Astrocyte (in vitro differentiated cells and primary cell): ENCODE data around the gene TANGO6. TPM values are rescaled to one million over a fixed set of nuclear protein-coding genes. Genes with fewer than 3 reads are reported as not detected.

ENCODE experiments used
- DNase-seq: peaks from one replicate; pipeline ENCODE4 v3.0.0-alpha.2; 2010; ENCODE audit warnings: low read depth
- FAIRE-seq: peaks from 2 replicates; lab custom pipeline; 2011; peaks lifted over from hg19 to GRCh38; lab: Jason Lieb, UNC
- H2AFZ ChIP-seq: 2 replicates; pipeline ENCODE4 v1.6.0; 2012; ENCODE audit warnings: low read depth, low read length, inconsistent platforms
- H3K27ac ChIP-seq: 2 replicates; pipeline ENCODE4 v1.5.1; 2011; ENCODE audit warnings: low read depth, low read length, inconsistent platforms
- H3K27me3 ChIP-seq: 2 replicates; pipeline ENCODE4 v1.6.0; 2011; ENCODE audit warnings: low read length, inconsistent platforms; ENCODE audit not compliant: insufficient read depth
- H3K36me3 ChIP-seq: 2 replicates; pipeline ENCODE4 v1.5.1; 2011; ENCODE audit warnings: low read length, inconsistent platforms; ENCODE audit not compliant: insufficient read depth
- H3K4me1 ChIP-seq: 2 replicates; pipeline ENCODE4 v1.5.1; 2011; ENCODE audit warnings: low read length, inconsistent platforms; ENCODE audit not compliant: insufficient read depth
- H3K4me2 ChIP-seq: 2 replicates; pipeline ENCODE4 v1.6.0; 2012; ENCODE audit warnings: low read length, inconsistent platforms
- H3K4me3 ChIP-seq: 2 replicates; pipeline ENCODE4 v1.5.1; 2011; ENCODE audit warnings: low read depth, mild to moderate bottlenecking, low read length, inconsistent platforms; ENCODE audit not compliant: insufficient read depth
- H3K79me2 ChIP-seq: 2 replicates; pipeline ENCODE4 v1.6.0; 2012; ENCODE audit warnings: mild to moderate bottlenecking, low read length, inconsistent platforms; ENCODE audit not compliant: insufficient read depth
- H3K9ac ChIP-seq: 2 replicates; pipeline ENCODE4 v1.6.0; 2012; ENCODE audit warnings: mild to moderate bottlenecking, low read length, inconsistent platforms
- H3K9me3 ChIP-seq: 2 replicates; pipeline ENCODE4 v1.5.1; 2012; ENCODE audit warnings: low read depth, mild to moderate bottlenecking, low read length, inconsistent platforms; ENCODE audit not compliant: insufficient read depth
- H4K20me1 ChIP-seq: 2 replicates; pipeline ENCODE4 v1.6.0; 2012; ENCODE audit warnings: low read length, inconsistent platforms; ENCODE audit not compliant: insufficient read depth
- H3K27ac Mint-ChIP-seq: one replicate; pipeline ENCODE4 v1.8.0; 2021; ENCODE audit warnings: mild to moderate bottlenecking, mixed read lengths; ENCODE audit not compliant: unreplicated experiment
- H3K27me3 Mint-ChIP-seq: one replicate; pipeline ENCODE4 v1.8.0; 2021; ENCODE audit warnings: low read depth, mixed read lengths; ENCODE audit not compliant: unreplicated experiment
- H3K36me3 Mint-ChIP-seq: one replicate; pipeline ENCODE4 v1.8.0; 2021; ENCODE audit warnings: low read depth, mixed read lengths; ENCODE audit not compliant: unreplicated experiment
- H3K4me1 Mint-ChIP-seq: one replicate; pipeline ENCODE4 v1.8.0; 2021; ENCODE audit warnings: low read depth, mixed read lengths; ENCODE audit not compliant: unreplicated experiment
- H3K4me3 Mint-ChIP-seq: one replicate; pipeline ENCODE4 v1.8.0; 2021; ENCODE audit warnings: mild to moderate bottlenecking, moderate library complexity, mixed read lengths; ENCODE audit not compliant: unreplicated experiment
- H3K9me3 Mint-ChIP-seq: one replicate; pipeline ENCODE4 v1.8.0; 2021; ENCODE audit warnings: mild to moderate bottlenecking, mixed read lengths; ENCODE audit not compliant: unreplicated experiment
- EZH2 ChIP-seq: IDR thresholded peaks from 2 replicates; pipeline ENCODE4 v1.6.1; 2012; ENCODE audit warnings: mild to moderate bottlenecking, low read length, inconsistent platforms; ENCODE audit not compliant: insufficient read depth
- total RNA-seq: library from RNA; stranded (reverse); gene quantifications from 2 replicates; pipeline ENCODE4 v1.2.1, GENCODE V29; 2021
- TF ChIP-seq, protein P1 (sequence below): IDR thresholded peaks from 2 replicates; pipeline ENCODE4 v1.5.1; 2011; ENCODE audit warnings: low read depth, mild to moderate bottlenecking, inconsistent platforms, low read length, moderate library complexity; ENCODE audit not compliant: insufficient read depth

The TANGO6 gene
- total RNA-seq, 1 donor from 2014 or later, result 15.8 TPM

DNA sequence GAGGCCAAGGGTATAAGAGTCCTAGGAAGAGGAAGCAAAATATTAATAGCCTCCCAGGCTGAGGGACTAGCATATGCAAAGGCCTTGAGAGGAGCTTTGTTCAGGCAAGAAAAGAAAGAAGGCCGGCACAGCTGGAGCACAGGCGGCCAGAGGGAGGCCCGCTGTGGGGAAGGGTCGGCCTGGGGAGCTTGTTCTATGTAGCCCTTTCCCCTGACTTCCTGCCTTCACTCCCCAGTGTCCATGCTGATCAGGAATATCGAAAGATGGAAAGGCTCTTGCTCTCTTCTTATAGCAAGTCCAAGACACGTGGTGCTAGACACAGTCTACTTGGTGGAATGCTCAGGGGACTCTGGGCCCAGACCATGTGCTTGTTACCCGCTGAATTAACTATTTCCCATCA lies 234.7 kb downstream of the TANGO6 start:
- no peak overlapping the region for H3K4me3 Mint-ChIP-seq
- TF ChIP-seq, protein P1, sequence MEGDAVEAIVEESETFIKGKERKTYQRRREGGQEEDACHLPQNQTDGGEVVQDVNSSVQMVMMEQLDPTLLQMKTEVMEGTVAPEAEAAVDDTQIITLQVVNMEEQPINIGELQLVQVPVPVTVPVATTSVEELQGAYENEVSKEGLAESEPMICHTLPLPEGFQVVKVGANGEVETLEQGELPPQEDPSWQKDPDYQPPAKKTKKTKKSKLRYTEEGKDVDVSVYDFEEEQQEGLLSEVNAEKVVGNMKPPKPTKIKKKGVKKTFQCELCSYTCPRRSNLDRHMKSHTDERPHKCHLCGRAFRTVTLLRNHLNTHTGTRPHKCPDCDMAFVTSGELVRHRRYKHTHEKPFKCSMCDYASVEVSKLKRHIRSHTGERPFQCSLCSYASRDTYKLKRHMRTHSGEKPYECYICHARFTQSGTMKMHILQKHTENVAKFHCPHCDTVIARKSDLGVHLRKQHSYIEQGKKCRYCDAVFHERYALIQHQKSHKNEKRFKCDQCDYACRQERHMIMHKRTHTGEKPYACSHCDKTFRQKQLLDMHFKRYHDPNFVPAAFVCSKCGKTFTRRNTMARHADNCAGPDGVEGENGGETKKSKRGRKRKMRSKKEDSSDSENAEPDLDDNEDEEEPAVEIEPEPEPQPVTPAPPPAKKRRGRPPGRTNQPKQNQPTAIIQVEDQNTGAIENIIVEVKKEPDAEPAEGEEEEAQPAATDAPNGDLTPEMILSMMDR, result no peak
- no peak for TF ChIP-seq EZH2
- H3K36me3 Mint-ChIP-seq, result no peaks in the 10 kb centered on the region
- Histone ChIP-seq H3K4me1 (peaks cover 10% of the 10 kb centered on the region), H3K27me3 (no peaks in the 10 kb centered on the region), H3K79me2 (no peaks in the 10 kb centered on the region), H3K9ac (no peak overlapping the region), H4K20me1 (no peaks in the 10 kb centered on the region), H2AFZ (no peak overlapping the region), H3K4me2 (no peak overlapping the region), H3K9me3 (no peaks in the 10 kb centered on the region), H3K4me3 (no peak overlapping the region), H3K36me3 (no peaks in the 10 kb centered on the region), H3K27ac (no peak overlapping the region)
- H3K4me1 Mint-ChIP-seq, result peaks cover 3% of the 10 kb centered on the region
- H3K27ac Mint-ChIP-seq, result no peak overlapping the region
- no peak for DNase-seq
- peaks cover 1% of the 10 kb centered on the region for H3K9me3 Mint-ChIP-seq
- H3K27me3 Mint-ChIP-seq, result no peaks in the 10 kb centered on the region
- FAIRE-seq, result no peak

DNA sequence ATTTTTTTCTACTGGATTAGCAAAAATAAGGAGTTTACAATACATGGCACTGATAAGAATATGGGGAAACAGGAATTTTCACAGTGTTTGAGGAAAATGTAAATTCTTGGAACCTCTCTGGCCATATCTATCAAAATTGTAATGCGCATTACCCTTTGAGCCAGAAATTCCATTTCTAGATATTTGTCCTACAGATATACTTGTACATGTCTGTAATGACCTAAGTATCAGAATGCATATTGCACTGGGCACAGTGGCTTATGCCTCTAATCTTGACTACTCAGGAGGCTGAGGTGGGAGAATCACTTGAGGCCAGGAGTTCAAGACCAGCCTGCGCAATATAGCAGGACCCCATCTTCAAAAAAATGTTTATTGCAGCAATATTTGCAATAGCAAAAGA lies 236.4 kb downstream of the TANGO6 start:
- H3K4me3 ChIP-seq, result no peak overlapping the region
- H3K27ac Mint-ChIP-seq, result no peak overlapping the region
- no peaks in the 10 kb centered on the region for H3K79me2 ChIP-seq
- no peaks in the 10 kb centered on the region for H3K27me3 Mint-ChIP-seq
- H3K4me3 Mint-ChIP-seq, result no peak overlapping the region
- H2AFZ ChIP-seq, result no peak overlapping the region
- no peak overlapping the region for H3K27ac ChIP-seq
- no peaks in the 10 kb centered on the region for H3K36me3 Mint-ChIP-seq
- no peak overlapping the region for H3K4me2 ChIP-seq
- H3K4me1 ChIP-seq, result peaks cover 8% of the 10 kb centered on the region
- no peaks in the 10 kb centered on the region for H3K9me3 ChIP-seq
- H3K27me3 ChIP-seq, result no peaks in the 10 kb centered on the region
- no peak overlapping the region for H3K9ac ChIP-seq
- TF ChIP-seq EZH2, result no peak
- TF ChIP-seq, protein P1, result no peak
- H4K20me1 ChIP-seq, result no peaks in the 10 kb centered on the region
- H3K4me1 Mint-ChIP-seq, result peaks cover 3% of the 10 kb centered on the region
- H3K9me3 Mint-ChIP-seq, result peaks cover 4% of the 10 kb centered on the region
- H3K36me3 ChIP-seq, result no peaks in the 10 kb centered on the region
- no peak for FAIRE-seq
- DNase-seq, result no peak

DNA sequence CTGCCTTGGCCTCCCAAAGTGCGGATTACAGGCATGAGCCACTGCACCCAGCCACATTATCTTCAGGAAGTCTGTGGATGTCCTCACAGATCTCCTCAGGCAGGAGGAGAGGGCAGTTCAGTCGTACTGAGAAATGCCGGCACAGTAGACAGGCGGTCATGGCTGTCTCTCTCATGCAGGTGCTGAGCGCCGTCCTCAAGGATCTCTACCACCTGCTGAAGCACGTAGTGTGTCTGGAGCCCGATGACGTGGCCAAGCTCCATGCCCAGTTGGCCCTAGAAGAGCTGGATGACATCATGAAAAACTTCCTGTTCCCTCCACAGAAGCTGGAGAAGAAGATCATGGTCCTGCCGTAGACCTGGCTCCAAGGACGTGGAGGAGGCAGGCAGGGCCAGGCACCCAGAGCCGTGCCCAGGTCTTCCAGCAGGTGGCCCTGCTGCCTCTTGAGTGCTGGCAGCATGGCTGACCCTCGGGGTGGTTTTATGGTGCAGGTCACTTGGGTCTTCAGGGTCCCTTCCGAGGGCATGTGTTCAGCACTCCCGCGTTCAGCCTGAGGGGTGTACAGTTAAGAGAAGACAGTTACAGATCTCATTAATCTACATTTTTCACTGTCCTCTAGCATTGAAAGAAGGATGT lies 240.1 kb downstream of the TANGO6 start:
- Histone ChIP-seq H3K4me2 (no peak overlapping the region), H3K27ac (no peak overlapping the region), H3K27me3 (no peaks in the 10 kb centered on the region), H4K20me1 (no peaks in the 10 kb centered on the region), H3K4me1 (peaks cover 4% of the 10 kb centered on the region), H3K9ac (no peak overlapping the region), H3K36me3 (peaks cover 2% of the 10 kb centered on the region), H3K4me3 (no peak overlapping the region), H3K79me2 (no peaks in the 10 kb centered on the region), H2AFZ (no peak overlapping the region), H3K9me3 (no peaks in the 10 kb centered on the region)
- H3K27ac Mint-ChIP-seq, result no peak overlapping the region
- H3K36me3 Mint-ChIP-seq, result peaks cover 2% of the 10 kb centered on the region
- FAIRE-seq (no peak), DNase-seq (no peak)
- H3K27me3 Mint-ChIP-seq, result no peaks in the 10 kb centered on the region
- H3K4me3 Mint-ChIP-seq, result no peak overlapping the region
- TF ChIP-seq, protein P1, result no peak
- no peak for TF ChIP-seq EZH2
- peaks cover 4% of the 10 kb centered on the region for H3K9me3 Mint-ChIP-seq
- peaks cover 3% of the 10 kb centered on the region for H3K4me1 Mint-ChIP-seq
